Psoas muscle (tissue), 8 donors: Measurements from ENCODE around the gene P4HB. TPM values are rescaled to one million over a fixed set of nuclear protein-coding genes. Genes with fewer than 3 reads are reported as not detected.

Experiments
- ATAC-seq, 4 donors: fragments of 200-7000 bp; cut with Tn5 transposase; one replicate each; pipeline ENCODE4 v1.9.1; 2020; ENCODE audit warnings: moderate library complexity in 3 of 4, mild to moderate bottlenecking in 2 of 4
- DNase-seq, 2 donors: peaks; one replicate each; pipeline ENCODE4 v3.0.0-alpha.2; 2020
- H3K27ac ChIP-seq: fragments of 200-600 bp; one replicate; pipeline ENCODE4 v1.8.0; 2022
- H3K27me3 ChIP-seq, 3 donors: fragments of 200-600 bp in 1 of 3; one replicate each; pipeline versions ENCODE4 v1.6.1 to v1.8.0; 2013 to 2022; ENCODE audit warnings: low read length in 2 of 3, mild to moderate bottlenecking in 2 of 3, moderate library complexity in 1 of 3; ENCODE audit not compliant: insufficient read depth in 3 of 3
- H3K36me3 ChIP-seq, 2 donors: fragments of 200-600 bp in 1 of 2; one replicate each; pipeline versions ENCODE4 v1.6.1 to v1.8.0; 2013 to 2022; ENCODE audit warnings: low read depth in 1 of 2, mild to moderate bottlenecking in 1 of 2, moderate library complexity in 1 of 2; ENCODE audit not compliant: insufficient read depth in 1 of 2
- H3K4me1 ChIP-seq: fragments of 200-600 bp; one replicate; pipeline ENCODE4 v1.8.0; 2022
- H3K4me3 ChIP-seq: fragments of 200-600 bp; one replicate; pipeline ENCODE4 v1.8.0; 2022; ENCODE audit warnings: mild to moderate bottlenecking
- H3K9me3 ChIP-seq: fragments of 200-600 bp; one replicate; pipeline ENCODE4 v1.8.0; 2022
- CTCF ChIP-seq: fragments of 200-600 bp; IDR thresholded peaks from one replicate; pipeline ENCODE4 v1.8.0; 2022; ENCODE audit warnings: antibody characterized with exemption
- WGBS, 3 donors: extraction: QIAGEN DNeasy Blood & Tissue Kit; methylation state at CpG; one replicate each; pipeline versions ENCODE4 v1.1.6 to v1.1.7; 2013; 5-methylcytosine and 5-hydroxymethylcytosine counted together
- intact Hi-C, 2 donors: fragments of 100-400 bp; cut with DNase I; formaldehyde crosslinking; loops; one replicate each; pipeline versions ENCODE4 v1.11.0 to v1.14.2; 2022
- polyA plus RNA-seq, 3 donors: library from polyadenylated mRNA; stranded (reverse); fragments of 200-250 nt; gene quantifications; one replicate each; pipeline ENCODE4 v1.2.3, GENCODE V29; 2013
- total RNA-seq, 4 donors: library from RNA; stranded (reverse); fragmentation: NEBNext Ultra II Directional in 2 of 4; extraction: Animal tissue kit (Norgen Biotek cat#: 25700) in 2 of 4; gene quantifications; one replicate each; pipeline versions ENCODE4 v1.2.1 to v1.2.4, GENCODE V29; 2021 to 2023
- donor health status: healthy with polysubstance abuse.
- donor health status: DM: no; HTN: no; CAD: no; lungs with moderate emphysema.
- donor health status: Bipolar disorder and iron deficiency.
- donor health status: healthy.
- donor health status: DM: yes; HTN: yes; CAD: no.
- donor health status: DM: no; HTN: no; CAD: no.
- donor health status: DM: no; HTN: no; CAD: no.
- donor health status: DM: yes; HTN: yes; CAD: no.

The P4HB gene
- total and polyA plus RNA-seq, 7 donors: 236 to 384 (median 267) TPM

GRCh38 chr17:81846743-81847689 is 13.3 kb downstream of the P4HB start:
- 85 to 91% (median 88%) methylated on average over 24 of the region's 24 CpGs for WGBS, 3 donors
- intact Hi-C loops: no loop called here

GRCh38 chr17:81845881-81846742 is 14.2 kb downstream of the P4HB start:
- intact Hi-C loops: no loop called here
- no peak for ATAC-seq
- no peak overlapping the region for H3K4me3 ChIP-seq
- H3K36me3 ChIP-seq: peaks cover 10 to 83% of the 10 kb centered on the region in 2 donors
- WGBS, 3 donors: 92 to 94% (median 92%) methylated on average over 37 to 38 of the region's 38 CpGs
- H3K27ac ChIP-seq: no peak overlapping the region
- H3K27me3 ChIP-seq: no peaks in the 10 kb centered on the region
- H3K9me3 ChIP-seq: no peaks in the 10 kb centered on the region
- no peak for TF ChIP-seq CTCF
- H3K4me1 ChIP-seq: peaks cover 24% of the 10 kb centered on the region
- DNase-seq: no peak

More at GRCh38 chr17:81846743-81847689, 13.3 kb downstream of the P4HB start:
- Histone ChIP-seq H3K27ac (no peak overlapping the region), H3K27me3 (no peaks in the 10 kb centered on the region), H3K4me3 (no peak overlapping the region), H3K4me1 (peaks cover 16% of the 10 kb centered on the region), H3K9me3 (no peaks in the 10 kb centered on the region), H3K36me3 (peaks cover 10 to 92% of the 10 kb centered on the region in 2 donors)
- no peak for TF ChIP-seq CTCF
- ATAC-seq (no peak), DNase-seq (no peak)

- no peak overlapping the region for H3K27ac ChIP-seq
- H3K4me3 ChIP-seq: no peak overlapping the region
- DNase-seq: no peak
- H3K9me3 ChIP-seq: no peaks in the 10 kb centered on the region
- intact Hi-C loops: no loop called here
- WGBS, 3 donors: 87 to 94% (median 92%) methylated on average over 13 of the region's 13 CpGs
- peaks cover 32% of the 10 kb centered on the region for H3K4me1 ChIP-seq
- H3K36me3 ChIP-seq: peaks cover 10 to 77% of the 10 kb centered on the region in 2 donors
- ATAC-seq: no peak
- TF ChIP-seq CTCF: no peak
- no peaks in the 10 kb centered on the region for H3K27me3 ChIP-seq
Observed at GRCh38 chr17:81845361-81845760, 15.0 kb downstream of the P4HB start.

- H3K36me3 ChIP-seq: peaks cover 10 to 72% of the 10 kb centered on the region in 2 donors
- no peak for ATAC-seq
- intact Hi-C loops: no loop called here
Observed at GRCh38 chr17:81844887-81845286, 15.4 kb downstream of the P4HB start.

More at GRCh38 chr17:81844887-81845286, 15.4 kb downstream of the P4HB start:
- Histone ChIP-seq H3K9me3 (no peaks in the 10 kb centered on the region), H3K27me3 (no peaks in the 10 kb centered on the region), H3K27ac (peak overlapping the region; percentile 98), H3K4me3 (no peak overlapping the region), H3K4me1 (peaks cover 37% of the 10 kb centered on the region)
- 81 to 86% (median 84%) methylated on average over 13 of the region's 13 CpGs for WGBS, 3 donors
- DNase-seq: no peak
- TF ChIP-seq CTCF: no peak
